ENCODE results near the gene MZT2B. TPM values are rescaled to one million over a fixed set of nuclear protein-coding genes. Genes with fewer than 3 reads are reported as not detected.
"Not testable (repeated sequence)": the region's sequence is repeated elsewhere in the genome, so short reads cannot be mapped to it uniquely, and the experiment has no call there.

MZT2B gene
- total RNA-seq, 1 donor from 2014 or later, result 217 TPM

DNA sequence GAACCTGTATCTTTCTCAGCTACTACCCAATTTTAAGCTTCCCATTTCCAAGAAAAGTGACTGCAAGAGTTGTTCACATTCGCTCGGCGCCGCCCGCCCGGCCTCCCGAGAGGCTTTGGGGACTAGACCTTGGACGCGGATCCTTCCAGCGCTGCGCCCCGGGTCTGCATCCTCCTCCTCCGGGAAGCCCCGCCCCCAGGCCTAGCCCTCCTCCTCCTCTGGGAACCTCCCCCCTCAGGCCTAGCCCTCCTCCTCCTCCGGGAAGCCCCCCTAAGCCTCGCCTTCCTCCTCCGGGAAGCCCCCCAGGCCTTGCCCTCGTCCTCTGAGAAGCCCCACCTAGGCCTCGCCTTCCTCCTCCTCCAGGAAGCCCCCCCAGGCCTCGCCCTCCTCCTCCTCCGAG is 45.9 kb downstream of the MZT2B start:
- not testable (repeated sequence) for H3K36me3 Mint-ChIP-seq; H3K4me3 Mint-ChIP-seq; H3K4me1 Mint-ChIP-seq; DNase-seq (ENCODE audit: low spot score in 2 of 2, unreplicated experiment in 2 of 2); H3K27ac Mint-ChIP-seq; H3K9me3 Mint-ChIP-seq
- H3K27me3 Mint-ChIP-seq (ENCODE audit: low read depth), result peaks cover 32% of the 10 kb centered on the region

DNA sequence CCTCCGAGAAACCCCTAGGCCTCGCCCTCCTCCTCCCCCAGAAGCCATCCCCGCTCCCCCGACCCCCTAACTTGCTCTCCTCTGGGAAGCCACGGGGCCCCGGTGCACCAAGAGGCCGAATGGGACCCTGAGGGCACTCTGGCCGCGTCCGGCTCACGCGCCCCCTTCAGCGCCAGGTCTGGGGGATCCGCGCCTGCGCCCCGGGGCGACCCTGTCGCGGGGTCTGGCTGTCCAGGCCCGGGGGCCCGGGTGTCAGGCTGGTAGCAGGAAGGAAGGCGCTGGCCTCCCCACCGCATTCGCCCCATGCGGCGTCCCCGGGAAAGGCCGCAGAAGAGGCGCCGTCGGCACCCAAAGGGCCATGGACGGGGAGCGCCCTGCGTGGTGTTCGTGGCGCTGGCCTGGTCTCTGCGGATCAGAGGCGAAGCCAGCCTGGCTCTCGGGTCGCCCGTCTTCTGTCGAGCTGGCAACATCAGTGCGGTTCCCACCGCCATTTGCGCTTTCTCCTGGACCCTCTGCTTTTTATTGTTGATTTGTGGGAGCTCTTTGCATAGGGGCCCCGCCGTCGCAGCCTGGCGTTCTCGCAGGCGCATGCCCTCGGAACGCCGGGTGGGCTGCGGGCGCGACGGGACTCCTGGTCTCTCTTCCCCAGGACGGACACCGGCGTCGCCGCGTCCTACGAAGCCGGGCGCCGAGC is 46.6 kb downstream of the MZT2B start:
- not testable (repeated sequence) for H3K4me1 Mint-ChIP-seq; H3K4me3 Mint-ChIP-seq; H3K36me3 Mint-ChIP-seq; DNase-seq (ENCODE audit: low spot score in 2 of 2, unreplicated experiment in 2 of 2); H3K9me3 Mint-ChIP-seq; H3K27ac Mint-ChIP-seq
- H3K27me3 Mint-ChIP-seq (ENCODE audit: low read depth), result peaks cover 32% of the 10 kb centered on the region

DNA sequence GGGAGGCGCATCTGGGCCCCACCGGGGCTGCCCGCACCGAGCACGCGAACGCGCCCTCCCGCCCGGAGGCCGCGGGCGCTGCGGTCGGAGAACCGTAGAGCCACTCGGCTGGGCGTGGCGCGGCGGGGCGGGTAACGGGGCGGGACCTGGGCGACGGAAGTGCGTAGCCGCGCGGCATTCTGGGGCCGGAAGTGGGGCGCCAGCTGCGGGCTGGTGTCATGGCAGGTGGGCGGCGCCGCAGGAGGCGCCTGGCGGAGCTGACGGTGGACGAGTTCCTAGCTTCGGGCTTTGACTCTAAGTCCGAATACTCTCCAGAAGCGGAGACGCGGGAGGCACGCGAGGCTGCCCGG is 47.1 kb downstream of the MZT2B start:
- not testable (repeated sequence) for H3K27ac Mint-ChIP-seq; H3K4me1 Mint-ChIP-seq; H3K36me3 Mint-ChIP-seq; DNase-seq (ENCODE audit: low spot score in 2 of 2, unreplicated experiment in 2 of 2); H3K4me3 Mint-ChIP-seq; H3K9me3 Mint-ChIP-seq
- peaks cover 29% of the 10 kb centered on the region for H3K27me3 Mint-ChIP-seq (ENCODE audit: low read depth)

DNA sequence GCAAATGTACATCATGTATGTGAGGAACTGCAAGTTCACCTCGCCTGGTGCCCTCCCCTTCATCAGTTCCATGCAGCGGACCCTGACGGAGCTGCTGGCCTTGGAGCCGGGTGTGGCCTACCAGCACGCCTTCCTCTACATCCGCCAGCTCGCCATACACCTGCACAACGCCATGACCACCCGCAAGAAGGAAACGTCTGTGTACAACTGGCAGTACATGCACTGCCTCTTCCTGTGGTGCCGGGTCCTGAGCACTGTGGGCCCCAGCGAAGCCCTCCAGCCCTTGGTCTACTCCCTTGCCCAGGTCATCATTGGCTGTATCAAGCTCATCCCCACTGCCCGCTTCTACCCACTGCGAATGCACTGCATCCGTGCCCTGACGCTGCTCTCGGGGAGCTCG is 48.3 kb downstream of the MZT2B start:
- H3K4me1 Mint-ChIP-seq; DNase-seq (ENCODE audit: low spot score in 2 of 2, unreplicated experiment in 2 of 2); H3K9me3 Mint-ChIP-seq: not testable (repeated sequence)

DNA sequence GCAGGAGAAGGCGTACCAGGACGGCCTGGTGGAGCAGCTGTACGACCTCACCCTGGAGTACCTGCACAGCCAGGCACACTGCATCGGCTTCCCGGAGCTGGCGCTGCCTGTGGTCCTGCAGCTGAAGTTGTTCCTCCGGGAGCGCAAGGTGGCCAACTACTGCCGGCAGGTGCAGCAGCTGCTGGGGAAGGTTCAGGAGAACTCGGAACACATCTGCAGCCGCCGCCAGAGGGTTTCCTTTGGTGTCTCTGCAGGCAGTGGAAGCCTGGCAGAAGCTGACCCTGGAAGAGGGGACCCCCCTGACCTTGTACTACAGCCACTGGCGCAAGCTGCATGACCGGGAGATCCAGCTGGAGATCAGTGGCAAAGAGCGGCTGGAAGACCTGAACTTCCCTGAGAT is 48.8 kb downstream of the MZT2B start:
- H3K27ac Mint-ChIP-seq; H3K4me1 Mint-ChIP-seq; DNase-seq (ENCODE audit: low spot score in 2 of 2, unreplicated experiment in 2 of 2); H3K9me3 Mint-ChIP-seq; H3K4me3 Mint-ChIP-seq; H3K36me3 Mint-ChIP-seq: not testable (repeated sequence)
- peaks cover 23% of the 10 kb centered on the region for H3K27me3 Mint-ChIP-seq (ENCODE audit: low read depth)

More for the DNA sequence above, 48.3 kb downstream of the MZT2B start:
- H3K36me3 Mint-ChIP-seq, H3K4me3 Mint-ChIP-seq, H3K27ac Mint-ChIP-seq: not testable (repeated sequence)
- H3K27me3 Mint-ChIP-seq (ENCODE audit: low read depth), result peaks cover 25% of the 10 kb centered on the region

DNA sequence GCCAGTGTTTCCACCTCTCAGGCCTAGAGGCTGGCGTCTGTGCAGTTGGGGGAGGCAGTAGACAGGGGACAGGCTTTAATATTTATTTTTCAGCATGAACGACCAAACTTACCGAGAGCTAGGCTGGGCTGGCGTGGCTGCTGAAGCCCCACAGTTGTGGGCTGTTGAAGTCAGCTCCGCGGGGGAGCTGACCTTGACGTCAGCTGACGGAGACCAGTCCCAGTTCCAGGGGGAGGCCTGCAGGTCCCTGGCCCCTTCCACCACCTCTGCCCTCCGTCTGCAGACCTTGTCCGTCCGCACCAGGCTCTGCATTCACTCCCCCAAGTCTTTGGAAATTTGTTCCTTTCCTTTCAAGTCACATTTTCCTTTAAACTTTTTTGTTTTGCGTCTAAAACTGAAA is 49.6 kb downstream of the MZT2B start:
- Mint-ChIP-seq H3K36me3 (no peaks in the 10 kb centered on the region), H3K9me3 (no peaks in the 10 kb centered on the region), H3K4me3 (no peak overlapping the region), H3K4me1 (no peaks in the 10 kb centered on the region), H3K27me3 (ENCODE audit: low read depth) (peaks cover 25% of the 10 kb centered on the region), H3K27ac (no peak overlapping the region)
- no peak for DNase-seq (ENCODE audit: low spot score in 2 of 2, unreplicated experiment in 2 of 2)
- TF ChIP-seq, protein P1, sequence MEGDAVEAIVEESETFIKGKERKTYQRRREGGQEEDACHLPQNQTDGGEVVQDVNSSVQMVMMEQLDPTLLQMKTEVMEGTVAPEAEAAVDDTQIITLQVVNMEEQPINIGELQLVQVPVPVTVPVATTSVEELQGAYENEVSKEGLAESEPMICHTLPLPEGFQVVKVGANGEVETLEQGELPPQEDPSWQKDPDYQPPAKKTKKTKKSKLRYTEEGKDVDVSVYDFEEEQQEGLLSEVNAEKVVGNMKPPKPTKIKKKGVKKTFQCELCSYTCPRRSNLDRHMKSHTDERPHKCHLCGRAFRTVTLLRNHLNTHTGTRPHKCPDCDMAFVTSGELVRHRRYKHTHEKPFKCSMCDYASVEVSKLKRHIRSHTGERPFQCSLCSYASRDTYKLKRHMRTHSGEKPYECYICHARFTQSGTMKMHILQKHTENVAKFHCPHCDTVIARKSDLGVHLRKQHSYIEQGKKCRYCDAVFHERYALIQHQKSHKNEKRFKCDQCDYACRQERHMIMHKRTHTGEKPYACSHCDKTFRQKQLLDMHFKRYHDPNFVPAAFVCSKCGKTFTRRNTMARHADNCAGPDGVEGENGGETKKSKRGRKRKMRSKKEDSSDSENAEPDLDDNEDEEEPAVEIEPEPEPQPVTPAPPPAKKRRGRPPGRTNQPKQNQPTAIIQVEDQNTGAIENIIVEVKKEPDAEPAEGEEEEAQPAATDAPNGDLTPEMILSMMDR (IDR thresholded peaks at IDR 0.05; ENCODE audit: unreplicated experiment), result no peak

DNA sequence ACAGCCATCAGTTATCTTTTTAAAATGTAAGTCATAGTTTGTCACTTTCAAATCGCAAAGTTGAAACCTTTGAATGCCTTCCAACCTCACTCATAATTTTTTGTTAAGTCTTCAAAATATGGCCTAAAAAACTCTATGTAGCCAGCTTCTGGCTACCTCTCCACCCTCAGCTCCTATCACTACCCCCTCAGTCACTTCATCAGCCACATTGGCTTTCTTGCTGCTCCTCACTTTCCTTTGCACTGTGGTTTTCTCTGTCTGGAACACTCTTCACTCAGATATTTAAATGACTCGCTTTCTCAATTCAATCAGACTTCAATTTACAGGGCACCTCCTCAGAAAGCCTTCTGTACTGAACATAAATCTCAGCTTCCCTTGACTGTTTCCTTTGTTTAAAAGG is 51.0 kb downstream of the MZT2B start:
- H3K27ac Mint-ChIP-seq; H3K9me3 Mint-ChIP-seq; H3K4me1 Mint-ChIP-seq; H3K4me3 Mint-ChIP-seq; H3K36me3 Mint-ChIP-seq; DNase-seq (ENCODE audit: low spot score in 2 of 2, unreplicated experiment in 2 of 2): not testable (repeated sequence)
- H3K27me3 Mint-ChIP-seq (ENCODE audit: low read depth), result peaks cover 19% of the 10 kb centered on the region

DNA sequence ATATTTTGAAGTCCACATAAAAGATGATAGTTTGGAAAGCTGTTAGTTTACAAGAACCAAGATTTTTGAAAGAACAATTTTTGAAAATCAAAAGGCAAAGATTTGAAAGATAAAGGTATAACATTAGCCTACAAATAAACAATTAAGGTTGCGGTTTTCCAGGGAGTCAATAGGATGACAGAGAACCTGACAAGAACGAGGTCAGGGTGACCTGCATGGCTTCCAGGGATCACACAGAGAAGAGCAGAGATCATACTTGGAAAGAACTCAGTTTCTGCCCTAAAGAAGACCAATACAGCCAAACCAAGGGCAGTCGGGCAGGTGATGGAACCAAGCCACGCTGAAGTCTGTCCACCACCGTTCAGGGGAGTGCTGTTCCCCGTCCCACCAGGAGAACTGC is 57.5 kb downstream of the MZT2B start:
- not testable (repeated sequence) for DNase-seq (ENCODE audit: low spot score in 2 of 2, unreplicated experiment in 2 of 2); H3K36me3 Mint-ChIP-seq; H3K4me3 Mint-ChIP-seq; H3K4me1 Mint-ChIP-seq; H3K27ac Mint-ChIP-seq; H3K9me3 Mint-ChIP-seq
- H3K27me3 Mint-ChIP-seq (ENCODE audit: low read depth), result peaks cover 29% of the 10 kb centered on the region

Other genes starting within 250 kb of the MZT2B start
- 0.16 to 0.18 TPM in 2 of 3 replicates, not detected in the other for gene RAB6C, start 202.6 kb upstream of the MZT2B start, total RNA-seq
- 49.5 to 55.5 TPM (median 53.3 TPM) in 3 replicates for gene POTEF, start 53.0 kb upstream of the MZT2B start, total RNA-seq
- gene CCDC74B, start 37.1 kb upstream of the MZT2B start, total RNA-seq, result 7.1 to 8.9 TPM (median 7.4 TPM) in 3 replicates
- 82.8 to 89.2 TPM (median 85.7 TPM) in 3 replicates for gene SMPD4, start 660 bp upstream of the MZT2B start, total RNA-seq
- not detected in 3 replicates for gene TUBA3E, start 16.2 kb downstream of the MZT2B start, total RNA-seq
- gene IMP4, start 160.6 kb downstream of the MZT2B start, total RNA-seq, result 41.7 to 46.9 TPM (median 46.9 TPM) in 3 replicates
- 20.1 to 23.2 TPM (median 21.3 TPM) in 3 replicates for gene PTPN18, start 173.8 kb downstream of the MZT2B start, total RNA-seq